Epithelial cell of prostate (primary cell): ENCODE measurements around the gene GOLGA5.
"Not testable (repeated sequence)": the region's sequence is repeated elsewhere in the genome, so short reads cannot be mapped to it uniquely, and the experiment has no call there.

Source experiments
- DNase-seq: peaks from one replicate; pipeline ENCODE4 v3.0.0-alpha.2; 2011; ENCODE audit warnings: low read depth, low spot score
- H3K27ac ChIP-seq: fragments of 450-650 bp; 2 replicates; pipeline ENCODE4 v1.5.1; 2017; ENCODE audit warnings: mild to moderate bottlenecking

Gene GOLGA5, protein sequence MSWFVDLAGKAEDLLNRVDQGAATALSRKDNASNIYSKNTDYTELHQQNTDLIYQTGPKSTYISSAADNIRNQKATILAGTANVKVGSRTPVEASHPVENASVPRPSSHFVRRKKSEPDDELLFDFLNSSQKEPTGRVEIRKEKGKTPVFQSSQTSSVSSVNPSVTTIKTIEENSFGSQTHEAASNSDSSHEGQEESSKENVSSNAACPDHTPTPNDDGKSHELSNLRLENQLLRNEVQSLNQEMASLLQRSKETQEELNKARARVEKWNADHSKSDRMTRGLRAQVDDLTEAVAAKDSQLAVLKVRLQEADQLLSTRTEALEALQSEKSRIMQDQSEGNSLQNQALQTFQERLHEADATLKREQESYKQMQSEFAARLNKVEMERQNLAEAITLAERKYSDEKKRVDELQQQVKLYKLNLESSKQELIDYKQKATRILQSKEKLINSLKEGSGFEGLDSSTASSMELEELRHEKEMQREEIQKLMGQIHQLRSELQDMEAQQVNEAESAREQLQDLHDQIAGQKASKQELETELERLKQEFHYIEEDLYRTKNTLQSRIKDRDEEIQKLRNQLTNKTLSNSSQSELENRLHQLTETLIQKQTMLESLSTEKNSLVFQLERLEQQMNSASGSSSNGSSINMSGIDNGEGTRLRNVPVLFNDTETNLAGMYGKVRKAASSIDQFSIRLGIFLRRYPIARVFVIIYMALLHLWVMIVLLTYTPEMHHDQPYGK

DNA sequence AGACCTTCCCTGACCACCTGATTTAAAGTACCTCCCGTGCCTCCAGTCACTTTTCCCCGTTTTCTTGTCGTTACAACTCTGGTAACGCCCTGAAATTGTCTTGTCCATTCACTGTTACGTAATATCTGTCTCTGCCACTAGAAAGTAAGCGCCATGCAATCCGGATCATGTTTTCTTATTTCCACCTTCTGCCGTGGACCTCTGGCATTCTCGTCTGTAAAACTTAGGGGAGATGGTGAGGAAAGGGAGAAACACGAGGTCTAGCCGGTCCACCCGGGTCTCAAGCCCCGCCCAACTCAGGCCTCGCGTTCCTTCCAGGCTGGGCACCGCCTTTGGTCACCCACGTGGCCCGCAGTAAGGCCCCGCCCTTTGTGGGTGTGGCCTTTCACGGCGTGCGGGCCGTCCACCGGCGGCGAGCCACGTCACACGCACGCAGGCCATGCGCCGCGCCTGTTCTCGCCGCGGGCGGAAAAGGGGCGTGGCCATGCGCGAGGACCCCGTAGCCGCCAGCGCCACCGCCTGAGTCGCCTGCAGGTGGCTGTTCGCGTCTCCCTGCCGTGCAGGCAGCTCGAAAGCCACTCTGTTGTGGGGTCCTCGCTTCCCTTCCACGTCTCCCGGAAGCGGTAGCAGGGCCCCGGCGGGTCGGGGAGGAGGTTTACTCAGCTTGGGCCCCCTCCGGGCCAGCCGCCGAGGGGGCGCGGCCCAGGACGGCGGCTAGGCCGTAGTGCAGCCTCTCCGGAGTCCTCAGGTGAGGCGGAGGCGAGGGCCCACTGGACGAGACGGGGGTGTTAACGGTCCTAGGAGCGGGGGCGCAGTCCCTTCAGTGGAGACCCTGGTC is at the start of gene GOLGA5:
GOLGA5 (plus strand) TSS at position 597 of the 838 bp plus-strand sequence. CDS start 3,133 bp downstream, outside the sequence.
- peak; percentile 91 for DNase-seq
- H3K27ac ChIP-seq: peak within 1 kb of the TSS; percentile 91

DNA sequence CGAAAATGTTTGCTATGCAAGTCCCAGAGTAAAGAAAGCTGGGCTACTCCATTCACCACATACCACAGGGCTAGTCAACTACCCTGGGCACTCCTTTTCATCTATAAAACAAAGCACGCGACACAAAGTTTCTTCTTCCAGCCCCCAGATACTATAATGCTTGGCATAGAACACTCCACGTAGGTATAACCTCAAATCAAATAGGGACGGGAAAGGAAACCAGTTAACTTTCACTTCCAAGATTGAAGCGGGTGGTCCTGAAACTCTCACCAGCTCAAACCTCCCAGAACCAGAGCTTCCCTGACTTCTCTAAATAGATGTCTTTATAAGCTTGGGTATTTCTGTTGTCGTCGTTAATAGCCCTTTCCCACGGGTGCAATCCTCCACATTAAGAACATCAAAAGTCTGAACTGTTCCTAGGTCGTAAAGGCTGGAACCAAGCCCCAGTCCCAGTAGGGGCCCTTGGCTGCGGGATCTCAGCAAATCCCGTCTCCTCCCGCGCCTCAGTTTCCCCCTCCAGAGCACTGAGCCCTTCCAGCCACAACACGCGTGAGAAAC is 46.3 kb upstream of the GOLGA5 start:
- H3K27ac ChIP-seq: peak overlapping the region; percentile 17
- DNase-seq: no peak

DNA sequence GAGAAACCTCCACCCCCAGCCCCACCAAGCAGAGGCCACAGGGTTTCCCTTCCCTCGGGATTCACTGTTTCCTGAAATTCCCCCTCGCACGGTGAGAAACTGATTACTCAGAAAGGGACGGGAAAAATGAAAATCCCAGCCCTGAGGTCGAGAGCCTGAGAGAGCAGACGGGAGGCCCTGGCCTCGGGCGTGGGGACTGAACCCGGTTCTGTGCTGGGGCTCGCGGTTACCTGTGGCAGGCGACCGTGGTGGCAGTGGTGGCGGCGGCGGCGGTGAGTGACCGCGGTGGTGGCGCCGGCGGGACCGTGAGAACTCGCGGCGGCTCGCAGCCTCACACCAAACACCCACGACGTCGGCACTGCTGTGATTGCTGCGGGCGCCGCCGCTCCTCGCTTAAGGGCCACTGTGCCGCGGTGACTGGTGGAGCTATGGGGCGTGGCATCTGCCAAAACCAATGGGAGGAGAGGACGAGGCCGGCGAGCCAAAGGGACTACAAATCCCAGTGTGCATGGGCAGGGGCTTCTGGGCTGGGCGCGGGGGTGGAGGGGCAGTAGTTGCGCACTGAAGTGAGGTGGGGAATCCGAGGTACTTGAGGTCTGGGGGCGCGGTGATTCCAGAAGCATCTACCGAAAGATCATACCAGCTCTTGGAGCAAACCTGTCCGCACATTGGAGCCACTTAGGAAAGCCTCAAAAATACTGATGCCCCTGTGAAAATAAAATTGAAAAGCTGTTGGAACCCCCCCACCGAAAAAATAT is 45.7 kb upstream of the GOLGA5 start, which contains the start of gene LGMN:
LGMN (minus strand) TSS at position 369 of the 758 bp plus-strand sequence. CDS start 15,841 bp downstream, outside the sequence.
- peak; percentile 51 for DNase-seq
- peak within 1 kb of the TSS; percentile 17 for H3K27ac ChIP-seq

DNA sequence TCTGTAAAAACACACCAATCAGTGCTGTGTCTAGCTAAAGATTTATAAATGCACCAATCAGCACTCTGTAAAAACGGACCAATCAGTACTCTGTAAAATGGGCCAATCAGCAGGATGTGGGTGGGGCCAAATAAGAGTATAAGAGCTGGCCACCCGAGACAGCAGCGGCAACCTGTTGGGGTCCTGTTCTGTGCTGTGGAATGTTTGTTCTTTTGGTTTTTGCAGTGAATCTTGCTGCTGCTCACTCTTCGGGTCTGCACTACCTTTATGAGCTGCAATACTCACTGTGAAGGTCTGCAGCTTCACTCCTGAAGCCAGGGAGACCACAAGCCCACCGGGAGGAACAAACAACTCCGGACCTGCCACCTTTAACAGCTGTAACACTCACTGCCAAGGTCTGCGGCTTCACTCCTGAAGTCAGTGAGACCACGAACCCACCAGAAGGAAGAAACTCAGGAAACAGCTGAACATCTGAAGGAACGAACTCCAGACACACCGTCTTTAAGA is 43.8 kb upstream of the GOLGA5 start:
- DNase-seq, H3K27ac ChIP-seq: not testable (repeated sequence)

DNA sequence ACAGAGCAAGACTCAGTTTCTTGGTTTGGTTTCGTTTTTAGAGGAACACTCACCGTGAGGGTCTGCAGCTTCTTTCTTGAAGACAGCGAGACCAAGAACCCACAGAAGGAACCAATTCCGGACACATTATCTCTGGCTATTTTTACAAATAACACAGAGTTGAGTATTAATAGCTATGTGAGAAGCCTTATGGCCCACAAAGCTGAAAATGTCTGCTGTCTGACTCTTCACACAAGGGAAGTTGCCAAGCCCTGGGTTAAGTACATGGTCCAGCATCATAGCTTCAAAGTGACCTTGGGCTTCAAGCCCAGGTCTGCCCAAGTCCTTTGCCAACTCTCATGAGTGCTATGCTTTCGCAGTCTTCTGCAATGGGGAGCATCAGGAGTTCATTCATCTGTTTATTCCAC is 43.1 kb upstream of the GOLGA5 start:
- no peak for DNase-seq

DNA sequence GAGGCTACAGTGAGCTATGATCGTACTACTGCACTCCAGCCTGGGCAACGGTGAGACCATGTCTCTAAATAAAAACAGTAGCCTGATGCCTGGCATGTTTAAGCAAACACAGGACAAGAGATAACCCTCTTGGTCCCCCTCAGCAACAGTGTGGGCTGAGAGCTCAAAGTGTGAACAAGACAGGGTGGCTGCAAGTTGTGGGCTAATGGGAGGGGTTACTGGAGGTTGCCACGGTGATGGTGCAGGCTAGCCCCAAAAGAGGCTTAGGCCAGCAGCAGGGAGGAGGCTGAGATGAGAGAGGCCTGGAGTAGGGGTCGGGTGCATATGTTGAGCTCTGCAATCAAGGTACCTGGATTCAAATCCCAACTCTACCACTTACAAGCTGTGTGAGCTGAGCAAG is 42.3 kb upstream of the GOLGA5 start:
- DNase-seq: no peak
- no peak overlapping the region for H3K27ac ChIP-seq

More for the DNA sequence above, 43.1 kb upstream of the GOLGA5 start:
- H3K27ac ChIP-seq: no peak overlapping the region

DNA sequence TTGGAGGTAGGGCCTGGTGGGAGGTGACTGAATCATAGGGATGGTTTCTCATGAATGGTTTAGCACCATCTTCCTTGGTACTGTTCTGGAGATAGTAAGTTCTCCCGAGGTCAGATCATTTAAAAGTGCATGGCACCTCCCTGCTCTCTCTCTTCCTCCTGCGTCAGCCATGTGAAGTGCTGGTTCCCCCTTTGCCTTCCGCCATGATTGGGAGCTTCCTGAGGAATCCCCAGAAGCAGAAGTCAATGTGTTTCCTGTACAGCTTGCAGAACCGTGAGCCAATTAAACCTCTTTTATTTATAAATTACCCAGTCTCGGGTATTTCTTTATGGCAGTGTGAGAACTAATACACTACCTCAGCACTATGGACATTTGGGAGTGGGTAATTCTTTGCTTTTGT is 40.9 kb upstream of the GOLGA5 start:
- no peak for DNase-seq
- H3K27ac ChIP-seq: no peak overlapping the region

DNA sequence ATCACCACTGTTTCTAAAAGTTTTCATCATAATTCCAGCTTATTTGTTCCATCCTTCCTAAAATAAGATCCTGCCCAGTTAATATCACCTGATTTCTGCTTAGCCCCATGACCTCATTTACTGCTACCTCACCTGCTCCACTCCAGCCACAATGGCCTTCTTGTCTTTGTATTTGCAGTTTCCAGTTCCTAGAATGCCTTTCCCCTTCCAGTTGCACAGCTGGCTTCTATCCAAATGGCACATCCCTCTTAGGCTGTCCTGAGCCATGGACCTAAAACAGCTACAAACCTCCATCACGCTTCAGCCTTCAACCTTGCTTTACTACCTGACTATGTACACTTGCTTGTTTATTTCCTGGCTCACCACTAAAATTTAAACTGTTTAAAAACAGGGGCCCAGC is 39.1 kb upstream of the GOLGA5 start:
- no peak for DNase-seq
- H3K27ac ChIP-seq: no peak overlapping the region

DNA sequence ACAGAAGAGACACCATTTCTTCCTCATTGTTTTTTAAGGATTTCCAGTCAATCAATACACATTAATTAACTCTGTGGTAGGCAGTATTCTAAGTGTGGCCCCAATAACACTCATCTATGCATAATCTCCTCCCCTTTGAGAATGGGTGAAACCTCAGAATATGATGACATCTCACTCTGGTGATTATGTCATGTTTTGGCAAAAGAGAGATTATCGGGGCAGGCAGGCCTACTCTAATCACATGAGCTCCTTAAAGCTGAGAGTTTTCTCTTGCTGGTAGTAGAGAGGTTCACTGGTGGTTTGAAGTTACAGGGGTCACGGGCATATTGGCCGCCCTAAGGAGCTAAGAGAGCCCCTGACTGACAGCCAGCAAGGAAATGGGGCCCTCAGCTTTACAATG is 38.6 kb upstream of the GOLGA5 start:
- DNase-seq: no peak
- H3K27ac ChIP-seq: no peak overlapping the region

DNA sequence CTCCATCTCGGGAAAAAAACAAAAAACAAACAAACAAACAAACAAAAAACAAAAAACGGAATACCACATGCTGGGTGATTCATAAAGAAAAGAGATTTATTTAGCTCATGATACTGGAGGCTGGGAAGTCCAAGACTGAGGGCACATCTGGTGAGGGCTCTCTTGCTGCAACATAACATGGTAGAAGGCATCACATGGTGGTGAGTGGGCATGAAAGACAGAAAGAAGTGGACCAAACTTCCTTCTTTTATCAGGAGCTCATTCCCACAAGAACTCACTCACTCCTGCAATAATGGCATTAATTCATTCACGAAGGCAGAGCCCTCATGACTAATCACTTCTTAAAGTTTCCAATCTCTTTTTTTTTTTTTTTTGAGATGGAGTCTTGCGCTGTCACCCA is 37.7 kb upstream of the GOLGA5 start:
- H3K27ac ChIP-seq: no peak overlapping the region
- DNase-seq: no peak

DNA sequence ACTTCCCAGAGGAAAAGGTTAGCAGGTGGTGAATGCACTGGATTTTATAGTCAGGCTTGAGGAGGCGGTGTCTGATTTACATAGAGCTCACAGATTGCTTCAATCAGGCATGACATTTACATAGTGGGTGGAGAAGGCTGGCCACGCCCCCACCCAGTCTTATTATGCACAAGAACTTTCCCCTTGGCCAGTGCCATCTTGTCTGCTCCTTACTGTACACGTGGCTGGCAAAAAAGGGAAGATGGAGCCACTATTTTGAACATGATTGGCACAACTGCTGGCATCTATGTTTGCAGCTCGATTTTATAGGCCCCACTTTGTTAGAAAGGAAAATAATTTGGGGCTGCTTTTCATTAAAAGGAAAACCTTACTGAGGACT is 34.8 kb upstream of the GOLGA5 start:
- H3K27ac ChIP-seq: no peak overlapping the region
- peak; percentile 22 for DNase-seq

DNA sequence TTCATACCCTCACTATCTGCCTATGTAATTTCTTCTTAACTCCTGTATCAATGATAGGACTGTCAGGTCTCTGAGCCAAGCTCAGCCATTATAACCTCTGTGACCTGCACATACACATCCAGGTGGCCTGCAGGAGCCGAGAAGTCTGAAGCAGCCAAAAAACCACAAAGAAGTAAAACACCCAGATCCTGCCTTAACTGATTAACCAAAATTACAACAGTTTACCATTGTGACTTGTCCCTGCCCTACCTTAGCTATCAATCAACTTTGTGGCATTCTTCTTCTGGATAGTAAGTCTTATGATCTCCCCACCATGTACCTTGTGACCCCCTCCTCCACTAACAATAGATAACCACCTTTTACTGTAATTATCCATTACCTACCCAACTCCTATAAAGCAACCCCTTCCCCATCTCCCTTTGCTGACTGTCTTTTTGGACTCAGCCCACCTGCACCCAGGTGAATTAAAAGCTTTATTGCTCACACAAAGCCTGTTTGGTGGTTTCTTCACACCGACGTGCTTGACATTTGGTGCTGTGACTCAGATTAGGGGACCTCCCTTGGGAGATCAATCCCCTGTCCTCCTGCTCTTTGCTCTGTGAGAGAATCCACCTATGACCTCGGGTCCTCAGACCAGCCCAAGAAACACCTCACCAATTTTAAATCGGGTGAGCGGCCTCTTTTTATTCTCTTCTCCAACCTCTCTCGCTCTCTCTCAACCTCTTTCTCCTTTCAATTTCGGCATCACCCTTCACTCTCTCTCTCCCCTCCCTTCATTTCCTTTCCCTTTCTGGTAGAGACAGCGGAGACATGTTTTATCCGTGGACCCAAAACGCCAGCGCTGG is 34.2 kb upstream of the GOLGA5 start:
- H3K27ac ChIP-seq: no peak overlapping the region
- no peak for DNase-seq

DNA sequence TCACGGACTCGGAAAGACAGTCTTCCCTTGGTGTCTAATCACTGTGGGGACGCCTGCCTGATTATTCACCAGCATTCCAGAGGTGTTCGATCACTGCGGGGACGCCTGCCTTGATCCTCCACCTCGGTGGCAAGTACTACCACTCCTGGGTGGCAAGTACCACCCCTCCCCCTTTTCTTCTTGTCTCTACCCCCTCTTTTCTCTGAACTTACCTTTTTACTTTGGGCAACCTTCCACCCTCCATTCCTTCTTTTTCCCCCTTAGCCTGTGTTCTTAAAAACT is 33.6 kb upstream of the GOLGA5 start:
- no peak overlapping the region for H3K27ac ChIP-seq
- DNase-seq: no peak

DNA sequence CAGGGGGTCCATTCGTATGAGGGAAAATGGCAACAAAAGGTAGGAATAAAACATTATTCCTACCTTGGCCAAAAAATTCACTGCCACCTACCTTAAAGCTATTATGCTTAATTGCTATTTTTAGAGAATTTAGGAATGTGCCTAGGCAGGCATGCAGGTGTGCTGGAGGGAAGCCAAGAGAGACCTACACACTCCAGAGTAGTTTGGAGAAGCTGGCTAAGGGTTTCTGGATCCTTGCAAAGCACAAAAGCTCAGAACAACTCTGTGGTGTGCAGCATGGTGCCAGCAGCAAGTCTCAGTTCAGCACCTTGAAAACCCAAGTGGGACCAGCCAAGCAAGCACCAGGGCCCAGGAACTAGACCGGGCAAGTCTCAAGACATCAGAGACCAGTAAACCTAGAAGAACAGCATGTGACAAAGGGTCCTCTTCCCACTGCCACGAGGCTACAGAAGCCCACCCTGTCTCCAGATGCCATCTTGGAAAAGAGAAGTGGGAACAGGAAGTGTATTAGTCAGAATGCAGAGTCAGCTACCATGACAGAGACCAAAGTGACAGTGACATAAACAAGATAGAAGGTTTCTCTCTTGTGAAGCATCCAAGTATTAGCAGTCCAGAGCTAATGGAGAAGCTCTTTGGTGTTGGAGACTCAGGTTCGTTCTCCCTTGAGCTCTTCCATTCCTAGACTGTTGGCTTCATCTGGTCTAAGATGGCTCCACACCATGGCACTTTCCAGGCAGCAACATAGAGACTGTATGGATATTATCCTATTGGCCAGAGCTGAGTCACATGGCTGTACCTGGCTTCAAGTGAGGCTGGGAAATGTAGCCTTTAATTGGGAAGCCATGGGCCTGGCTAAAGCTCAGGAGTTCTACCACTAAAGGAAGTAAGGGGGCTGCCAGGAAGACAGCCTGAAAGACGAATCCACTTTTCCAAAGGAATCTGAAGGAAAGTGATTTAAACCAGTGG is 30.2 kb upstream of the GOLGA5 start:
- DNase-seq: not testable (repeated sequence)

DNA sequence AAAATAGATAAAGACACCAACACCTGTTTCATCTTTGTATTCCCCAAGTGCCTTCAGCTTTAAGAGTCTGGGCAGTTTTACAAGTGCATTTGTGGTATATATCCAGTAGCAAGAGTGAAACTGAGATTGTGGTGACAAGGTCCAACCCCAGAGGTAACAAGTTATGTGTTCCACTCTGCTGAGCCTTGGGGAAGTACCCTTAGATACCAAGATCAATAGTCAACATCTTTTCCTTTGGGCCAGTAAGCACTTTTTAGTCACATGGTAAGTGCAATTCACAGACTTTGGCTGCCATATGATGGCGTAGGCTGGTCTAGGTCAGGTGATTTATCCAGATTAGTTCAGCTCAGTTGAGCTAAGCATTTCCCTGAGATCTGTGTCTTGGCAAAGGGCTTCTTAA is 25.9 kb upstream of the GOLGA5 start:
- not testable (repeated sequence) for H3K27ac ChIP-seq, DNase-seq

More for the DNA sequence above, 30.2 kb upstream of the GOLGA5 start:
- H3K27ac ChIP-seq: not testable (repeated sequence)

DNA sequence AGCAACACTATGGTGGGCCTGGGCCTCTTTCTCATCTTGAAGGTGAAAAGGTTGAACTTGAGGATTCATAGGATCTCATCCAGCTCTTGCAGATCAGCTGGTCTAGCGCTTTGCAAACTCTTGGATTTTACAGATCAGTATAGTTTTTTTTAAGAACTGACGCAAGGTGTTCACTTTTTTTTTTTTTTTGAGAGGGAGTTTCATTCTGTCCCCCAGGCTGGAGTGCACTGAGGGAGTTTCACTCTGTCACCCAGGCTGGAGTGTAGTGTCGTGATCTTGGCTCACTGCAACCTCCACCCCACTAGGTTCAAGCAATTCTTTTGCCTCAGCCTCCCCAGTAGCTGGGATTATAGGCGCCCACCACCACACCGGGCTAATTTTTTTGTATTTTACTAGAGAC is 25.3 kb upstream of the GOLGA5 start:
- no peak for DNase-seq
- H3K27ac ChIP-seq: no peak overlapping the region

DNA sequence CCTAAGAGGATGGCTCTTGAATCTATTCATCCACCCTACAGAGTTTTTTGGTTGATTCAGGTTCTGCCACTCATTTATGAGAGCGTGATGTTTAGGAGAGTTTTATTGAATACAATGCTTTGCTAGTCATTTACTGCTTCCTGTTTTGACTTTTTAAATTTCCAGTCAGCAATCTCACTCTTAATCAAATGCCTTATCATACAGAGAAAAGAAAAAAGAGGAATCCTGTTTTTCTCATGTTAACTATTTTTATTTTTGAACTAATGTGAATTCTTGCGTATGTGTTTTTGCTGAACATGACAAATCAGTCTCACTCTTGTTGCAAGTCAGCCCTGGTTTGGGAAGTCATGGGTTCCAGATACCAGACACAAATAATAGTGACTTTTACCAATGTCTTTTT is 23.6 kb upstream of the GOLGA5 start:
- DNase-seq: no peak
- H3K27ac ChIP-seq: no peak overlapping the region

DNA sequence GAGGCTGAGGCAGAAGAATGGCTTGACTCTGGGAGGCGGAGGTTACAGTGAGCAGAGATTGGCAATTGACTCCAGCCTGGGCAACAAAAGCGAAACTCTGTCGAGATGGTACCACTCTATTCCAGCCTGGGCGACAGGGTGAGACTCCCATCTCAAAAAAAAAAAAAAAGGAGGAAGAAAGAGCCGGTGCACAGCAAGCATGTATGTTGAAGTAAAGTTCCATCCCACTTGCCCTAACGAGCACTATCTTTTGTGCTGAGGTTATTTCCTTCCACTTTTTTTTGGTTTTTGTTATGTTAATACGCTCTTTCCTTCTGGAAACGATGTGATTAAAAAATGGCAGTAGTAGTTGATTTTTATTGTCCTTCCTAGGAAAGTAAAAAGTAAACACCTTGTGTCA is 19.5 kb upstream of the GOLGA5 start:
- DNase-seq: no peak

More for the DNA sequence above, 19.5 kb upstream of the GOLGA5 start:
- no peak overlapping the region for H3K27ac ChIP-seq
